SU-DHL-6 (cell line): ENCODE measurements around the gene LCN10.
"Not testable (repeated sequence)": the region's sequence is repeated elsewhere in the genome, so short reads cannot be mapped to it uniquely, and the experiment has no call there.

Source experiments
- CTCF ChIP-seq: fragments of 200-600 bp; sonication (generic); IDR thresholded peaks from one replicate; pipeline ENCODE4 v1.5.1; 2017; ENCODE audit warnings: antibody characterized with exemption, mild to moderate bottlenecking, low read length, moderate library complexity; ENCODE audit not compliant: insufficient read depth, poor library complexity, severe bottlenecking
- EZH2phosphoT487 ChIP-seq: fragments of 200-600 bp; sonication (generic), shearing (Covaris generic); conservative IDR thresholded peaks from 2 replicates; pipeline ENCODE4 v1.6.1; 2018; ENCODE audit warnings: mild to moderate bottlenecking, antibody characterized with exemption, low read length, moderate library complexity, mixed read lengths

GRCh38 chr9:136755302-136756133, 12.8 kb upstream of the LCN10 start:
- not testable (repeated sequence) for TF ChIP-seq CTCF, EZH2phosphoT487
